Endothelial cell of umbilical vein (primary cell): ENCODE results near the gene MAST1. TPM values are rescaled to one million over a fixed set of nuclear protein-coding genes. Genes with fewer than 3 reads are reported as not detected.

ENCODE experiments used
- BruUV-seq: library from RNA; stranded (reverse); fragments of 400-500 nt; replicated peaks from 2 replicates; lab custom pipeline; 2021; lab: Mats Ljungman, UMichigan
- CTCF ChIA-PET: fragments of 300-600, 350-600 bp; sonication (Branson Sonifier 250); formaldehyde crosslinking; loops from one replicate; lab custom pipeline; 2021; ENCODE audit warnings: antibody characterized with exemption, inconsistent platforms; lab: Charles Lee
- POLR2A ChIA-PET: fragments of 300-600, 350-600 bp; sonication (Branson Sonifier 250); formaldehyde crosslinking; loops from one replicate; lab custom pipeline; 2021; ENCODE audit warnings: antibody characterized with exemption, inconsistent platforms; lab: Charles Lee
- DNase-seq: peaks from one replicate; pipeline ENCODE4 v3.0.0-alpha.2; 2011; ENCODE audit warnings: low read depth, low spot score
- FAIRE-seq: peaks from 2 replicates; lab custom pipeline; 2011; peaks lifted over from hg19 to GRCh38; lab: Jason Lieb, UNC
- H2AFZ ChIP-seq: 2 replicates; pipeline ENCODE4 v1.6.0; 2012; ENCODE audit warnings: low read depth, low read length, control low read depth, inconsistent platforms
- H3K27ac ChIP-seq: 2 replicates; pipeline ENCODE4 v1.5.1; 2011; ENCODE audit warnings: low read depth, mild to moderate bottlenecking, control low read depth, low read length, moderate library complexity; ENCODE audit not compliant: insufficient read depth
- H3K27me3 ChIP-seq, 2 experiments: 2 replicates each; pipeline versions ENCODE4 v1.6.0 to v1.6.1; 2011; ENCODE audit warnings: low read length in 2 of 2, mixed read lengths in 1 of 2; ENCODE audit not compliant: control insufficient read depth in 2 of 2, insufficient read depth in 2 of 2
- H3K36me3 ChIP-seq, 2 experiments: 2 replicates in 1 of 2; 3 replicates in 1 of 2; pipeline ENCODE4 v1.5.1; 2011; ENCODE audit warnings: low read length in 2 of 2, mild to moderate bottlenecking in 1 of 2, moderate library complexity in 1 of 2; ENCODE audit not compliant: control insufficient read depth in 2 of 2, insufficient read depth in 2 of 2; ENCODE audit errors: extremely low read depth in 1 of 2
- H3K4me1 ChIP-seq: 3 replicates; pipeline ENCODE4 v1.5.1; 2011; ENCODE audit warnings: mild to moderate bottlenecking, low read length; ENCODE audit not compliant: control insufficient read depth, insufficient read depth; ENCODE audit errors: extremely low read depth
- H3K4me2 ChIP-seq: 2 replicates; pipeline ENCODE4 v1.6.1; 2011; ENCODE audit warnings: low read length, control low read depth, mixed read lengths; ENCODE audit not compliant: insufficient read depth
- H3K4me3 ChIP-seq, 3 experiments: fragments of 200-600 bp in 1 of 3; sonication (generic), shearing (Covaris generic) in 1 of 3; replicated peaks in 1 of 3; 2 replicates each; pipeline ENCODE4 v1.5.1; 2011 to 2016; ENCODE audit warnings: control low read depth in 3 of 3, low read length in 3 of 3, mild to moderate bottlenecking in 2 of 3, inconsistent platforms in 1 of 3, low read depth in 1 of 3, moderate library complexity in 1 of 3; ENCODE audit not compliant: insufficient read depth in 1 of 3
- H3K79me2 ChIP-seq: 2 replicates; pipeline ENCODE4 v1.6.0; 2012; ENCODE audit warnings: low read length, inconsistent platforms; ENCODE audit not compliant: control insufficient read depth, insufficient read depth
- H3K9ac ChIP-seq: replicated peaks from 2 replicates; pipeline ENCODE3; 2011; ENCODE audit warnings: low read length, control low read depth; ENCODE audit not compliant: insufficient read depth; ENCODE audit errors: extremely low read depth
- H3K9me1 ChIP-seq: replicated peaks from 3 replicates; pipeline ENCODE4 v1.6.0; 2011; ENCODE audit warnings: mild to moderate bottlenecking, low read length; ENCODE audit not compliant: control insufficient read depth, insufficient read depth; ENCODE audit errors: extremely low read depth
- H3K9me3 ChIP-seq: replicated peaks from 2 replicates; pipeline ENCODE4 v1.5.1; 2012; ENCODE audit warnings: low read length, inconsistent platforms; ENCODE audit not compliant: control insufficient read depth, insufficient read depth
- H4K20me1 ChIP-seq: replicated peaks from 2 replicates; pipeline ENCODE3; 2011; ENCODE audit warnings: mild to moderate bottlenecking, low read length; ENCODE audit not compliant: control insufficient read depth, insufficient read depth; ENCODE audit errors: extremely low read depth
- MYC ChIP-seq: IDR thresholded peaks from one replicate; pipeline ENCODE4 v1.6.1; 2011; ENCODE audit warnings: mild to moderate bottlenecking, low read depth, low read length
- POLR2A ChIP-seq: IDR thresholded peaks from 2 replicates; pipeline ENCODE4 v1.6.1; 2012; ENCODE audit warnings: low read depth, mild to moderate bottlenecking, control low read depth, low read length
- POLR2AphosphoS5 ChIP-seq: IDR thresholded peaks from 2 replicates; pipeline ENCODE4 v1.6.1; 2012; ENCODE audit warnings: low read depth, mild to moderate bottlenecking, control low read depth, low read length, moderate library complexity; ENCODE audit not compliant: insufficient read depth
- dilution Hi-C: fragments of 300-500 bp; cut with MboI; formaldehyde crosslinking; loops from one replicate; pipeline ENCODE4 v1.15.0; 2019; ENCODE audit warnings: low sequenced_read_pairs; ENCODE audit not compliant: extremely low pct_ligation_motif_present
- intact Hi-C: fragments of 100-400 bp; cut with micrococcal nuclease; formaldehyde crosslinking; loops from one replicate; pipeline ENCODE4 v1.10.0; 2022
- polyA plus RNA-seq, 4 experiments: library from polyadenylated mRNA; depleted of rRNA in 3 of 4; stranded (reverse) in 3 of 4; unstranded in 1 of 4; fragments of >200 nt; gene quantifications; 2 replicates each; pipeline versions ENCODE4 v1.2.1 to v1.2.3, GENCODE V29; 2011 to 2012; ENCODE audit warnings: missing spikeins in 1 of 4
- total RNA-seq: library from RNA; stranded (reverse); gene quantifications from 2 replicates; pipeline ENCODE4 v1.2.3, GENCODE V29; 2021
- TF ChIP-seq, protein P1 (sequence below), 2 donors: IDR thresholded peaks; 1 replicate in 1 of 2; 2 replicates in 1 of 2; pipeline ENCODE4 v1.5.1; 2011; ENCODE audit warnings: low read length in 2 of 2, mild to moderate bottlenecking in 2 of 2, moderate library complexity in 2 of 2, control low read depth in 1 of 2, inconsistent platforms in 1 of 2, low read depth in 1 of 2; ENCODE audit not compliant: insufficient read depth in 1 of 2; ENCODE audit errors: extremely low read depth in 1 of 2

The MAST1 gene
- total and polyA plus RNA-seq, 2 donors (not counting 3 experiments of a cell fraction or from before 2014, with no cell fraction given): 0.13 to 0.46 TPM

DNA sequence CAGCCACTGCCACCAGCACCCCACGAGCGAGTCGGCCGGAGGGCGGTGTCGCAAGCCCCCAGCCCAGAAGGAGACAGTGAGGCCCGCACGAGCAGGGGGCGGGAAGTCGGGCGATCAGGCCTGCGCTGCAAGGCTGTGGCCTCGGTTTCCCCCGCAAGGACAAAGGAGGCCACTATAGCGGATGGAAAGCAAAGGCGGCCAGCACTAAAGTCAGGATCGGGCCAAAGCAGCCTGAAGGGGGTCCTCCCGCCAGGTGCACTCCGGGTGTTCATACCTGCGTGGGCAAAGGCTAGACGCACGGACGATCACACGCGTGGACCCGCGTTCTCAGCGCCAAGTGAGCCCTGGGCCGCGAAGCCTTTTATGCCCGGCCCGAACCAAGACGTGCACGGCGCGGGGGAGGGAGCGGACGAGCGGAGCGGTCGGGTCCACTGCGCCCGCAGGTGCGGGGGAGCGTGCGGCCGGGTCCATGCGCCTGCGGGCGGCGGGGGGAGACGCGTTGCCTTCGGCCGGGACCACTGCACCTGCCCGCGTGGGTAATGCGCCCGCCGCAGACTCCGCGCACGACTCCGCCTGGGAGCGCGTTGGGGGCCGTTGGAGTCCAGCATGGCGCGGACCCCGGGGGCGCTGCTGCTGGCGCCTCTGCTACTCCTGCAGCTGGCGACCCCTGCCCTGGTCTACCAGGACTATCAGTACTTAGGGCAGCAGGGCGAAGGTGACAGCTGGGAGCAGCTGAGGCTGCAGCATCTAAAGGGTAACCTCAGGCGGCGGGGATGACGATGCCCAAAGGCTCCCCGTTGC is 36.6 kb upstream of the MAST1 start, which contains the start of the genes PRDX2 and THSD8:
Gene PRDX2 (minus strand): TSS at position 335 of the 801 bp plus-strand sequence. CDS start 539 bp downstream, outside the sequence.
Gene THSD8 (plus strand): TSS at position 604 of the 801 bp plus-strand sequence. CDS start 3 bp downstream, at position 607.
- Histone ChIP-seq H3K9ac (peak within 1 kb of the TSS; percentile 57), H3K79me2 (peaks cover 14% of the 10 kb centered on the region), H3K9me3 (no peaks in the 10 kb centered on the region), H3K4me2 (peak within 1 kb of the TSS; percentile 68), H3K27me3 (no peaks in the 10 kb centered on the region), H4K20me1 (no peaks in the 10 kb centered on the region), H3K36me3 (peaks cover 0 to 12% of the 10 kb centered on the region in 2 experiments), H2AFZ (peak within 1 kb of the TSS; percentile 63), H3K4me3 (peak within 1 kb of the TSS; percentile 40 to 72 (median 64)), H3K9me1 (no peaks in the 10 kb centered on the region), H3K4me1 (peaks cover 15% of the 10 kb centered on the region), H3K27ac (no peak within 1 kb of the TSS)
- BruUV-seq: no TSS peak
- ChIA-PET POLR2A (interaction anchor here (0.6 to 1.4 kb wide), 3 partner anchors 10 to 62 kb away, joined by 3 to 5 read pairs (median 4); partner anchors contain the start of gene JUNB), CTCF (interaction anchor here (1.0 to 13.8 kb wide), 4 partner anchors 18 to 46 kb away, joined by 3 to 524 read pairs (median 208); partner anchors contain the start of gene HOOK2)
- intact Hi-C loops (loop anchor here (2.0 kb wide), 1 partner anchor 45 kb away; no protein-coding TSS in a partner anchor), dilution Hi-C loops (no loop called here)
- DNase-seq (peak; percentile 75), FAIRE-seq (peak; percentile 89)
- TF ChIP-seq POLR2AphosphoS5 (peak; percentile 98), MYC (no peak), POLR2A (peak; percentile 99)
- TF ChIP-seq, protein P1, sequence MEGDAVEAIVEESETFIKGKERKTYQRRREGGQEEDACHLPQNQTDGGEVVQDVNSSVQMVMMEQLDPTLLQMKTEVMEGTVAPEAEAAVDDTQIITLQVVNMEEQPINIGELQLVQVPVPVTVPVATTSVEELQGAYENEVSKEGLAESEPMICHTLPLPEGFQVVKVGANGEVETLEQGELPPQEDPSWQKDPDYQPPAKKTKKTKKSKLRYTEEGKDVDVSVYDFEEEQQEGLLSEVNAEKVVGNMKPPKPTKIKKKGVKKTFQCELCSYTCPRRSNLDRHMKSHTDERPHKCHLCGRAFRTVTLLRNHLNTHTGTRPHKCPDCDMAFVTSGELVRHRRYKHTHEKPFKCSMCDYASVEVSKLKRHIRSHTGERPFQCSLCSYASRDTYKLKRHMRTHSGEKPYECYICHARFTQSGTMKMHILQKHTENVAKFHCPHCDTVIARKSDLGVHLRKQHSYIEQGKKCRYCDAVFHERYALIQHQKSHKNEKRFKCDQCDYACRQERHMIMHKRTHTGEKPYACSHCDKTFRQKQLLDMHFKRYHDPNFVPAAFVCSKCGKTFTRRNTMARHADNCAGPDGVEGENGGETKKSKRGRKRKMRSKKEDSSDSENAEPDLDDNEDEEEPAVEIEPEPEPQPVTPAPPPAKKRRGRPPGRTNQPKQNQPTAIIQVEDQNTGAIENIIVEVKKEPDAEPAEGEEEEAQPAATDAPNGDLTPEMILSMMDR (IDR thresholded peaks at IDR 0.05; ENCODE audit: extremely low read depth in 1 of 2, insufficient read depth in 1 of 2, low read depth in 1 of 2, low read length in 2 of 2): peak in 1 of 2 donors; percentile 9
